Memory B cell (primary cell): ENCODE data around the gene C16orf74.

ENCODE experiments used
- ATAC-seq: fragments of 150-1000 bp; cut with Tn5 transposase; 2 replicates; pipeline ENCODE4 v1.10.0; 2021; ENCODE audit warnings: low read depth, mild to moderate bottlenecking, moderate library complexity
- DNase-seq, 2 donors: peaks; one replicate each; pipeline ENCODE4 v3.0.0; 2022; ENCODE audit warnings: low spot score in 2 of 2
- H3K27ac Mint-ChIP-seq: one replicate; pipeline ENCODE4 v1.8.0; 2022; ENCODE audit warnings: mild to moderate bottlenecking, moderate library complexity, mixed read lengths
- H3K27me3 Mint-ChIP-seq: one replicate; pipeline ENCODE4 v1.8.0; 2022; ENCODE audit warnings: mixed read lengths
- H3K36me3 Mint-ChIP-seq: one replicate; pipeline ENCODE4 v1.8.0; 2022; ENCODE audit warnings: mild to moderate bottlenecking, mixed read lengths
- H3K4me1 Mint-ChIP-seq: one replicate; pipeline ENCODE4 v1.8.0; 2022; ENCODE audit warnings: mixed read lengths
- H3K4me3 Mint-ChIP-seq: one replicate; pipeline ENCODE4 v1.8.0; 2022; ENCODE audit warnings: mild to moderate bottlenecking, moderate library complexity, mixed read lengths
- H3K9me3 Mint-ChIP-seq: one replicate; pipeline ENCODE4 v1.8.0; 2022; ENCODE audit warnings: mixed read lengths

Gene C16orf74

GRCh38 chr16:85750146-85750826 lies 610 bp downstream of the C16orf74 start:
- Mint-ChIP-seq H3K4me3 (peak overlapping the region; percentile 91), H3K4me1 (peaks cover 47% of the 10 kb centered on the region), H3K27me3 (no peaks in the 10 kb centered on the region), H3K9me3 (no peaks in the 10 kb centered on the region), H3K36me3 (no peaks in the 10 kb centered on the region), H3K27ac (peak overlapping the region; percentile 65)
- ATAC-seq (peak; percentile 58), DNase-seq (peak in 1 of 2 donors; percentile 47)

- DNase-seq (no peak), ATAC-seq (no peak)
- H3K4me3 Mint-ChIP-seq, result peak overlapping the region; percentile 91
- H3K27ac Mint-ChIP-seq, result no peak overlapping the region
- no peaks in the 10 kb centered on the region for H3K9me3 Mint-ChIP-seq
- H3K27me3 Mint-ChIP-seq, result no peaks in the 10 kb centered on the region
- H3K4me1 Mint-ChIP-seq, result peaks cover 44% of the 10 kb centered on the region
- H3K36me3 Mint-ChIP-seq, result no peaks in the 10 kb centered on the region
Observed at GRCh38 chr16:85749771-85750145, 1.1 kb downstream of the C16orf74 start.

- DNase-seq, result no peak
- no peak for ATAC-seq
- H3K4me3 Mint-ChIP-seq, result peak overlapping the region; percentile 40
Observed at GRCh38 chr16:85746460-85747215, 4.3 kb downstream of the C16orf74 start.

GRCh38 chr16:85738923-85739715 lies 11.8 kb downstream of the C16orf74 start:
- H3K4me1 Mint-ChIP-seq, result peaks cover 25% of the 10 kb centered on the region
- DNase-seq (no peak), ATAC-seq (no peak)
- no peak overlapping the region for H3K27ac Mint-ChIP-seq
- H3K27me3 Mint-ChIP-seq, result peaks cover 2% of the 10 kb centered on the region
- no peaks in the 10 kb centered on the region for H3K9me3 Mint-ChIP-seq
- no peak overlapping the region for H3K4me3 Mint-ChIP-seq
- H3K36me3 Mint-ChIP-seq, result peaks cover 9% of the 10 kb centered on the region

More at GRCh38 chr16:85746460-85747215, 4.3 kb downstream of the C16orf74 start:
- H3K9me3 Mint-ChIP-seq, result no peaks in the 10 kb centered on the region
- peaks cover 4% of the 10 kb centered on the region for H3K36me3 Mint-ChIP-seq
- no peak overlapping the region for H3K27ac Mint-ChIP-seq
- peaks cover 2% of the 10 kb centered on the region for H3K27me3 Mint-ChIP-seq
- H3K4me1 Mint-ChIP-seq, result peaks cover 25% of the 10 kb centered on the region

GRCh38 chr16:85736921-85737320 lies 14.0 kb downstream of the C16orf74 start:
- Mint-ChIP-seq H3K27ac (no peak overlapping the region), H3K4me3 (no peak overlapping the region), H3K9me3 (no peaks in the 10 kb centered on the region), H3K4me1 (peaks cover 20% of the 10 kb centered on the region), H3K36me3 (peaks cover 8% of the 10 kb centered on the region), H3K27me3 (no peaks in the 10 kb centered on the region)
- no peak for DNase-seq
- no peak for ATAC-seq

- H3K36me3 Mint-ChIP-seq, result peaks cover 8% of the 10 kb centered on the region
- peak overlapping the region; percentile 56 for H3K4me3 Mint-ChIP-seq
- H3K4me1 Mint-ChIP-seq, result peaks cover 20% of the 10 kb centered on the region
- H3K27ac Mint-ChIP-seq, result peak overlapping the region; percentile 38
- DNase-seq, result no peak
- no peaks in the 10 kb centered on the region for H3K27me3 Mint-ChIP-seq
- ATAC-seq, result no peak
- no peaks in the 10 kb centered on the region for H3K9me3 Mint-ChIP-seq
Observed at GRCh38 chr16:85735946-85736345, 14.9 kb downstream of the C16orf74 start.

- Mint-ChIP-seq H3K36me3 (peaks cover 8% of the 10 kb centered on the region), H3K4me1 (peaks cover 22% of the 10 kb centered on the region), H3K27me3 (no peaks in the 10 kb centered on the region), H3K27ac (peak overlapping the region; percentile 38), H3K9me3 (no peaks in the 10 kb centered on the region), H3K4me3 (peak overlapping the region; percentile 56)
- peak in 1 of 2 donors; percentile 34 for DNase-seq
- ATAC-seq, result peak; percentile 90
Observed at GRCh38 chr16:85735225-85735635, 15.7 kb downstream of the C16orf74 start.

- peaks cover 25% of the 10 kb centered on the region for H3K4me1 Mint-ChIP-seq
- H3K27ac Mint-ChIP-seq, result peak overlapping the region; percentile 38
- H3K36me3 Mint-ChIP-seq, result peaks cover 6% of the 10 kb centered on the region
- no peak for DNase-seq
- H3K4me3 Mint-ChIP-seq, result no peak overlapping the region
- ATAC-seq, result no peak
- no peaks in the 10 kb centered on the region for H3K9me3 Mint-ChIP-seq
- peaks cover under 1% of the 10 kb centered on the region for H3K27me3 Mint-ChIP-seq
Observed at GRCh38 chr16:85734311-85735017, 16.4 kb downstream of the C16orf74 start.

- ATAC-seq, result no peak
- no peak for DNase-seq
- no peaks in the 10 kb centered on the region for H3K9me3 Mint-ChIP-seq
- peaks cover 1% of the 10 kb centered on the region for H3K27me3 Mint-ChIP-seq
- H3K27ac Mint-ChIP-seq, result peak overlapping the region; percentile 14
- peaks cover 4% of the 10 kb centered on the region for H3K36me3 Mint-ChIP-seq
- H3K4me3 Mint-ChIP-seq, result no peak overlapping the region
- H3K4me1 Mint-ChIP-seq, result peaks cover 29% of the 10 kb centered on the region
Observed at GRCh38 chr16:85733839-85734170, 17.1 kb downstream of the C16orf74 start.

- ATAC-seq (no peak), DNase-seq (no peak)
- H3K36me3 Mint-ChIP-seq, result peaks cover 4% of the 10 kb centered on the region
- H3K4me3 Mint-ChIP-seq, result no peak overlapping the region
- H3K4me1 Mint-ChIP-seq, result peaks cover 29% of the 10 kb centered on the region
- H3K9me3 Mint-ChIP-seq, result no peaks in the 10 kb centered on the region
- peaks cover 1% of the 10 kb centered on the region for H3K27me3 Mint-ChIP-seq
- H3K27ac Mint-ChIP-seq, result peak overlapping the region; percentile 65
Observed at GRCh38 chr16:85733155-85733838, 17.6 kb downstream of the C16orf74 start.

- peaks cover 24% of the 10 kb centered on the region for H3K4me1 Mint-ChIP-seq
- no peak for ATAC-seq
- no peak overlapping the region for H3K27ac Mint-ChIP-seq
Observed at GRCh38 chr16:85731179-85731578, 19.7 kb downstream of the C16orf74 start.

GRCh38 chr16:85730186-85730465 lies 20.8 kb downstream of the C16orf74 start:
- ATAC-seq, result no peak
- no peaks in the 10 kb centered on the region for H3K9me3 Mint-ChIP-seq
- no peak overlapping the region for H3K27ac Mint-ChIP-seq
- H3K4me3 Mint-ChIP-seq, result no peak overlapping the region
- H3K4me1 Mint-ChIP-seq, result peaks cover 14% of the 10 kb centered on the region
- no peak for DNase-seq
- peaks cover 12% of the 10 kb centered on the region for H3K36me3 Mint-ChIP-seq
- H3K27me3 Mint-ChIP-seq, result peaks cover 1% of the 10 kb centered on the region

More at GRCh38 chr16:85731179-85731578, 19.7 kb downstream of the C16orf74 start:
- H3K27me3 Mint-ChIP-seq, result peaks cover 1% of the 10 kb centered on the region
- no peak overlapping the region for H3K4me3 Mint-ChIP-seq
- no peaks in the 10 kb centered on the region for H3K9me3 Mint-ChIP-seq
- peaks cover 8% of the 10 kb centered on the region for H3K36me3 Mint-ChIP-seq
- no peak for DNase-seq

GRCh38 chr16:85729452-85730185 lies 21.3 kb downstream of the C16orf74 start:
- no peak for ATAC-seq

More at GRCh38 chr16:85729452-85730185, 21.3 kb downstream of the C16orf74 start:
- H3K36me3 Mint-ChIP-seq, result peaks cover 12% of the 10 kb centered on the region
- DNase-seq, result no peak
- H3K27me3 Mint-ChIP-seq, result peaks cover 1% of the 10 kb centered on the region
- H3K4me1 Mint-ChIP-seq, result peaks cover 10% of the 10 kb centered on the region
- no peak overlapping the region for H3K4me3 Mint-ChIP-seq
- H3K9me3 Mint-ChIP-seq, result no peaks in the 10 kb centered on the region
- no peak overlapping the region for H3K27ac Mint-ChIP-seq
